ENCODE measurements around the gene SORBS2.

SORBS2 gene

GRCh38 chr4:185743722-185744487 is 68.1 kb downstream of the SORBS2 start:
- H3K27me3 Mint-ChIP-seq, result peaks cover 31% of the 10 kb centered on the region
- no peak for DNase-seq
- no peak overlapping the region for H3K27ac Mint-ChIP-seq
- no peak overlapping the region for H3K4me3 Mint-ChIP-seq
- ATAC-seq, result no peak
- H3K4me1 Mint-ChIP-seq, result no peaks in the 10 kb centered on the region
- no peaks in the 10 kb centered on the region for H3K9me3 Mint-ChIP-seq

GRCh38 chr4:185742766-185743165 is 69.2 kb downstream of the SORBS2 start:
- no peak overlapping the region for H3K27ac Mint-ChIP-seq
- H3K4me3 Mint-ChIP-seq, result no peak overlapping the region
- DNase-seq (no peak), ATAC-seq (no peak)
- no peaks in the 10 kb centered on the region for H3K9me3 Mint-ChIP-seq
- H3K27me3 Mint-ChIP-seq, result peaks cover 30% of the 10 kb centered on the region
- no peaks in the 10 kb centered on the region for H3K4me1 Mint-ChIP-seq

- no peaks in the 10 kb centered on the region for H3K9me3 Mint-ChIP-seq
- H3K27me3 Mint-ChIP-seq, result peaks cover 30% of the 10 kb centered on the region
- H3K4me1 Mint-ChIP-seq, result no peaks in the 10 kb centered on the region
- no peak overlapping the region for H3K4me3 Mint-ChIP-seq
- no peak overlapping the region for H3K27ac Mint-ChIP-seq
- DNase-seq, result no peak
- ATAC-seq, result no peak
Observed at GRCh38 chr4:185741795-185742194, 70.2 kb downstream of the SORBS2 start.

GRCh38 chr4:185740471-185740873 is 71.5 kb downstream of the SORBS2 start:
- no peaks in the 10 kb centered on the region for H3K9me3 Mint-ChIP-seq
- peaks cover 25% of the 10 kb centered on the region for H3K27me3 Mint-ChIP-seq
- H3K27ac Mint-ChIP-seq, result no peak overlapping the region
- H3K4me1 Mint-ChIP-seq, result no peaks in the 10 kb centered on the region
- H3K4me3 Mint-ChIP-seq, result no peak overlapping the region
- DNase-seq (no peak), ATAC-seq (no peak)

- peaks cover 21% of the 10 kb centered on the region for H3K27me3 Mint-ChIP-seq
- no peak overlapping the region for H3K27ac Mint-ChIP-seq
- no peaks in the 10 kb centered on the region for H3K4me1 Mint-ChIP-seq
- ATAC-seq, result no peak
- DNase-seq, result no peak
- no peak overlapping the region for H3K4me3 Mint-ChIP-seq
- no peaks in the 10 kb centered on the region for H3K9me3 Mint-ChIP-seq
Observed at GRCh38 chr4:185738820-185739219, 73.2 kb downstream of the SORBS2 start.

GRCh38 chr4:185738038-185738552 is 73.9 kb downstream of the SORBS2 start:
- no peak for DNase-seq
- ATAC-seq, result no peak

GRCh38 chr4:185737489-185738037 is 74.4 kb downstream of the SORBS2 start:
- Mint-ChIP-seq H3K27me3 (peaks cover 25% of the 10 kb centered on the region), H3K9me3 (peaks cover 0 to 7% of the 10 kb centered on the region in 2 donors), H3K4me3 (no peak overlapping the region), H3K27ac (no peak overlapping the region), H3K4me1 (no peaks in the 10 kb centered on the region)
- ATAC-seq (no peak), DNase-seq (no peak)

More at GRCh38 chr4:185738038-185738552, 73.9 kb downstream of the SORBS2 start:
- Mint-ChIP-seq H3K27me3 (peaks cover 21% of the 10 kb centered on the region), H3K9me3 (peaks cover 0 to 3% of the 10 kb centered on the region in 2 donors), H3K4me3 (no peak overlapping the region), H3K27ac (no peak overlapping the region), H3K4me1 (no peaks in the 10 kb centered on the region)

GRCh38 chr4:185736882-185737281 is 75.1 kb downstream of the SORBS2 start:
- Mint-ChIP-seq H3K9me3 (peaks cover 0 to 7% of the 10 kb centered on the region in 2 donors), H3K27me3 (peaks cover 32% of the 10 kb centered on the region), H3K4me1 (no peaks in the 10 kb centered on the region), H3K27ac (no peak overlapping the region), H3K4me3 (no peak overlapping the region)
- DNase-seq (no peak), ATAC-seq (no peak)

- H3K27me3 Mint-ChIP-seq, result peaks cover 34% of the 10 kb centered on the region
- H3K4me3 Mint-ChIP-seq, result no peak overlapping the region
- H3K4me1 Mint-ChIP-seq, result no peaks in the 10 kb centered on the region
- no peak overlapping the region for H3K27ac Mint-ChIP-seq
- H3K9me3 Mint-ChIP-seq, result peaks cover 0 to 7% of the 10 kb centered on the region in 2 donors
- ATAC-seq (no peak), DNase-seq (no peak)
Observed at GRCh38 chr4:185735866-185736400, 76.1 kb downstream of the SORBS2 start.

GRCh38 chr4:185734930-185735329 is 77.1 kb downstream of the SORBS2 start:
- ATAC-seq, result no peak
- no peak overlapping the region for H3K4me3 Mint-ChIP-seq
- peaks cover 0 to 7% of the 10 kb centered on the region in 2 donors for H3K9me3 Mint-ChIP-seq
- DNase-seq, result no peak
- H3K4me1 Mint-ChIP-seq, result no peaks in the 10 kb centered on the region
- H3K27ac Mint-ChIP-seq, result no peak overlapping the region
- peaks cover 34% of the 10 kb centered on the region for H3K27me3 Mint-ChIP-seq

GRCh38 chr4:185734214-185734613 is 77.8 kb downstream of the SORBS2 start:
- DNase-seq, result no peak
- no peaks in the 10 kb centered on the region for H3K4me1 Mint-ChIP-seq

GRCh38 chr4:185730849-185731608 is 81.0 kb downstream of the SORBS2 start:
- H3K9me3 Mint-ChIP-seq, result peaks cover 0 to 7% of the 10 kb centered on the region in 2 donors
- DNase-seq, result no peak

More at GRCh38 chr4:185734214-185734613, 77.8 kb downstream of the SORBS2 start:
- H3K27ac Mint-ChIP-seq, result no peak overlapping the region
- H3K4me3 Mint-ChIP-seq, result no peak overlapping the region
- H3K27me3 Mint-ChIP-seq, result peaks cover 39% of the 10 kb centered on the region
- ATAC-seq, result no peak
- peaks cover 0 to 7% of the 10 kb centered on the region in 2 donors for H3K9me3 Mint-ChIP-seq

GRCh38 chr4:185730387-185730786 is 81.6 kb downstream of the SORBS2 start:
- Mint-ChIP-seq H3K27ac (no peak overlapping the region), H3K27me3 (peaks cover 41% of the 10 kb centered on the region), H3K4me1 (no peaks in the 10 kb centered on the region), H3K9me3 (peaks cover 0 to 7% of the 10 kb centered on the region in 2 donors), H3K4me3 (no peak overlapping the region)
- no peak for ATAC-seq
- DNase-seq, result no peak

More at GRCh38 chr4:185730849-185731608, 81.0 kb downstream of the SORBS2 start:
- Mint-ChIP-seq H3K27me3 (peaks cover 41% of the 10 kb centered on the region), H3K4me1 (no peaks in the 10 kb centered on the region), H3K27ac (no peak overlapping the region), H3K4me3 (no peak overlapping the region)
- no peak for ATAC-seq

GRCh38 chr4:185729391-185729804 is 82.6 kb downstream of the SORBS2 start:
- H3K9me3 Mint-ChIP-seq, result peaks cover 0 to 7% of the 10 kb centered on the region in 2 donors
- H3K27ac Mint-ChIP-seq, result no peak overlapping the region
- ATAC-seq (no peak), DNase-seq (no peak)
- H3K27me3 Mint-ChIP-seq, result peaks cover 39% of the 10 kb centered on the region
- no peak overlapping the region for H3K4me3 Mint-ChIP-seq
- H3K4me1 Mint-ChIP-seq, result no peaks in the 10 kb centered on the region

- no peak for ATAC-seq
- peaks cover 41% of the 10 kb centered on the region for H3K27me3 Mint-ChIP-seq
- no peak for DNase-seq
- H3K4me1 Mint-ChIP-seq, result no peaks in the 10 kb centered on the region
- no peak overlapping the region for H3K27ac Mint-ChIP-seq
- H3K4me3 Mint-ChIP-seq, result no peak overlapping the region
- peaks cover 0 to 7% of the 10 kb centered on the region in 2 donors for H3K9me3 Mint-ChIP-seq
Observed at GRCh38 chr4:185728893-185729292, 83.1 kb downstream of the SORBS2 start.
